Measurements from ENCODE around the gene PPM1H. TPM values are rescaled to one million over a fixed set of nuclear protein-coding genes. Genes with fewer than 3 reads are reported as not detected.
"Not testable (repeated sequence)": the region's sequence is repeated elsewhere in the genome, so short reads cannot be mapped to it uniquely, and the experiment has no call there.

Gene PPM1H
- polyA plus RNA-seq, 1 donor from 2014 or later: not detected

- Mint-ChIP-seq H3K36me3 (no peaks in the 10 kb centered on the region), H3K27me3 (peaks cover 2% of the 10 kb centered on the region), H3K9me3 (no peaks in the 10 kb centered on the region), H3K27ac (no peak overlapping the region), H3K4me1 (no peaks in the 10 kb centered on the region), H3K4me3 (no peak overlapping the region)
These were observed 25.4 kb upstream of the PPM1H start for GRCh38 chr12:62960324-62960723.

- no peak overlapping the region for H3K4me3 Mint-ChIP-seq
- no peaks in the 10 kb centered on the region for H3K36me3 Mint-ChIP-seq
- H3K9me3 Mint-ChIP-seq: no peaks in the 10 kb centered on the region
- peaks cover 2% of the 10 kb centered on the region for H3K27me3 Mint-ChIP-seq
- H3K4me1 Mint-ChIP-seq: no peaks in the 10 kb centered on the region
- H3K27ac Mint-ChIP-seq: no peak overlapping the region
These were observed 24.8 kb upstream of the PPM1H start for GRCh38 chr12:62959745-62960144.

GRCh38 chr12:62957233-62957953 lies 22.4 kb upstream of the PPM1H start:
- Mint-ChIP-seq H3K36me3 (no peaks in the 10 kb centered on the region), H3K27me3 (peaks cover 3% of the 10 kb centered on the region), H3K4me3 (no peak overlapping the region), H3K27ac (no peak overlapping the region), H3K9me3 (no peaks in the 10 kb centered on the region), H3K4me1 (no peaks in the 10 kb centered on the region)

- Mint-ChIP-seq H3K36me3 (no peaks in the 10 kb centered on the region), H3K4me3 (no peak overlapping the region), H3K27me3 (peaks cover 4% of the 10 kb centered on the region), H3K27ac (no peak overlapping the region), H3K4me1 (no peaks in the 10 kb centered on the region), H3K9me3 (peaks cover under 1 to 3% (median 2%) of the 10 kb centered on the region in 3 donors)
These were observed 20.7 kb upstream of the PPM1H start for GRCh38 chr12:62955678-62956077.

- Mint-ChIP-seq H3K36me3 (no peaks in the 10 kb centered on the region), H3K27me3 (peaks cover 5% of the 10 kb centered on the region), H3K27ac (no peak overlapping the region), H3K4me1 (no peaks in the 10 kb centered on the region), H3K9me3 (peaks cover 4 to 10% (median 5%) of the 10 kb centered on the region in 3 donors), H3K4me3 (no peak overlapping the region)
These were observed 15.4 kb upstream of the PPM1H start for GRCh38 chr12:62950317-62950716.

GRCh38 chr12:62948123-62948522 lies 13.2 kb upstream of the PPM1H start:
- H3K4me3 Mint-ChIP-seq: peak overlapping the region in 1 of 4 donors; percentile 18
- H3K36me3 Mint-ChIP-seq: no peaks in the 10 kb centered on the region
- peaks cover 5% of the 10 kb centered on the region for H3K27me3 Mint-ChIP-seq
- peaks cover 4 to 10% (median 5%) of the 10 kb centered on the region in 3 donors for H3K9me3 Mint-ChIP-seq
- H3K27ac Mint-ChIP-seq: no peak overlapping the region
- no peaks in the 10 kb centered on the region for H3K4me1 Mint-ChIP-seq

GRCh38 chr12:62947364-62947763 lies 12.4 kb upstream of the PPM1H start:
- H3K4me1 Mint-ChIP-seq: no peaks in the 10 kb centered on the region
- H3K9me3 Mint-ChIP-seq: peaks cover 4 to 10% (median 5%) of the 10 kb centered on the region in 3 donors
- no peak overlapping the region for H3K4me3 Mint-ChIP-seq
- no peak overlapping the region for H3K27ac Mint-ChIP-seq
- no peaks in the 10 kb centered on the region for H3K36me3 Mint-ChIP-seq
- peaks cover 4% of the 10 kb centered on the region for H3K27me3 Mint-ChIP-seq

- peaks cover 0 to 4% (median 2%) of the 10 kb centered on the region in 3 donors for H3K9me3 Mint-ChIP-seq
- no peaks in the 10 kb centered on the region for H3K36me3 Mint-ChIP-seq
- H3K27ac Mint-ChIP-seq: no peak overlapping the region
- H3K27me3 Mint-ChIP-seq: no peaks in the 10 kb centered on the region
- H3K4me3 Mint-ChIP-seq: no peak overlapping the region
- no peaks in the 10 kb centered on the region for H3K4me1 Mint-ChIP-seq
These were observed 8.9 kb upstream of the PPM1H start for GRCh38 chr12:62943779-62944395.

- H3K4me1 Mint-ChIP-seq, H3K9me3 Mint-ChIP-seq, H3K27me3 Mint-ChIP-seq, H3K4me3 Mint-ChIP-seq, H3K27ac Mint-ChIP-seq, H3K36me3 Mint-ChIP-seq: not testable (repeated sequence)
These were observed 7.4 kb upstream of the PPM1H start for GRCh38 chr12:62942316-62942715.

- H3K36me3 Mint-ChIP-seq: no peaks in the 10 kb centered on the region
- peaks cover 36% of the 10 kb centered on the region for H3K27me3 Mint-ChIP-seq
- H3K27ac Mint-ChIP-seq: no peak overlapping the region
- H3K4me3 Mint-ChIP-seq: peak overlapping the region; percentile 56 to 93 (median 86)
- peaks cover 6 to 16% (median 10%) of the 10 kb centered on the region in 3 donors for H3K4me1 Mint-ChIP-seq
- peaks cover 0 to 2% (median 0%) of the 10 kb centered on the region in 3 donors for H3K9me3 Mint-ChIP-seq
These were observed 631 bp downstream of the PPM1H start for GRCh38 chr12:62934239-62934798.

GRCh38 chr12:62933602-62934238 lies 1.2 kb downstream of the PPM1H start:
- peak overlapping the region; percentile 56 to 93 (median 86) for H3K4me3 Mint-ChIP-seq
- peaks cover 6 to 16% (median 10%) of the 10 kb centered on the region in 3 donors for H3K4me1 Mint-ChIP-seq
- H3K27me3 Mint-ChIP-seq: peaks cover 36% of the 10 kb centered on the region
- H3K36me3 Mint-ChIP-seq: no peaks in the 10 kb centered on the region
- H3K9me3 Mint-ChIP-seq: peaks cover 0 to 2% (median 0%) of the 10 kb centered on the region in 3 donors
- H3K27ac Mint-ChIP-seq: no peak overlapping the region

GRCh38 chr12:62933220-62933601 lies 1.7 kb downstream of the PPM1H start:
- H3K9me3 Mint-ChIP-seq: peaks cover 0 to 2% (median 0%) of the 10 kb centered on the region in 3 donors
- H3K27me3 Mint-ChIP-seq: peaks cover 36% of the 10 kb centered on the region
- H3K4me1 Mint-ChIP-seq: peaks cover 6 to 16% (median 10%) of the 10 kb centered on the region in 3 donors
- H3K36me3 Mint-ChIP-seq: no peaks in the 10 kb centered on the region
- no peak overlapping the region for H3K27ac Mint-ChIP-seq
- H3K4me3 Mint-ChIP-seq: peak overlapping the region; percentile 56 to 93 (median 86)

- no peaks in the 10 kb centered on the region for H3K36me3 Mint-ChIP-seq
- H3K4me3 Mint-ChIP-seq: no peak overlapping the region
- H3K27me3 Mint-ChIP-seq: peaks cover 36% of the 10 kb centered on the region
- H3K27ac Mint-ChIP-seq: no peak overlapping the region
- peaks cover 0 to 2% (median 0%) of the 10 kb centered on the region in 3 donors for H3K9me3 Mint-ChIP-seq
- H3K4me1 Mint-ChIP-seq: peaks cover 6 to 16% (median 10%) of the 10 kb centered on the region in 3 donors
These were observed 3.5 kb downstream of the PPM1H start for GRCh38 chr12:62931477-62931876.

- Mint-ChIP-seq H3K4me1 (peaks cover 6 to 16% (median 10%) of the 10 kb centered on the region in 3 donors), H3K36me3 (no peaks in the 10 kb centered on the region), H3K9me3 (peaks cover 0 to 2% (median 0%) of the 10 kb centered on the region in 3 donors), H3K27ac (no peak overlapping the region), H3K27me3 (peaks cover 36% of the 10 kb centered on the region), H3K4me3 (no peak overlapping the region)
These were observed 4.2 kb downstream of the PPM1H start for GRCh38 chr12:62930546-62931425.
